GM12801 (cell line): ENCODE data around the gene SLC1A2.

ENCODE experiments used
- TF ChIP-seq, protein P1 (sequence below): IDR thresholded peaks from one replicate; pipeline ENCODE4 v1.5.1; 2011; ENCODE audit warnings: control low read depth; ENCODE audit not compliant: insufficient read length; ENCODE audit errors: extremely low read depth

Gene SLC1A2

GRCh38 chr11:35346472-35347156 is 72.7 kb downstream of the SLC1A2 start:
- TF ChIP-seq, protein P1, sequence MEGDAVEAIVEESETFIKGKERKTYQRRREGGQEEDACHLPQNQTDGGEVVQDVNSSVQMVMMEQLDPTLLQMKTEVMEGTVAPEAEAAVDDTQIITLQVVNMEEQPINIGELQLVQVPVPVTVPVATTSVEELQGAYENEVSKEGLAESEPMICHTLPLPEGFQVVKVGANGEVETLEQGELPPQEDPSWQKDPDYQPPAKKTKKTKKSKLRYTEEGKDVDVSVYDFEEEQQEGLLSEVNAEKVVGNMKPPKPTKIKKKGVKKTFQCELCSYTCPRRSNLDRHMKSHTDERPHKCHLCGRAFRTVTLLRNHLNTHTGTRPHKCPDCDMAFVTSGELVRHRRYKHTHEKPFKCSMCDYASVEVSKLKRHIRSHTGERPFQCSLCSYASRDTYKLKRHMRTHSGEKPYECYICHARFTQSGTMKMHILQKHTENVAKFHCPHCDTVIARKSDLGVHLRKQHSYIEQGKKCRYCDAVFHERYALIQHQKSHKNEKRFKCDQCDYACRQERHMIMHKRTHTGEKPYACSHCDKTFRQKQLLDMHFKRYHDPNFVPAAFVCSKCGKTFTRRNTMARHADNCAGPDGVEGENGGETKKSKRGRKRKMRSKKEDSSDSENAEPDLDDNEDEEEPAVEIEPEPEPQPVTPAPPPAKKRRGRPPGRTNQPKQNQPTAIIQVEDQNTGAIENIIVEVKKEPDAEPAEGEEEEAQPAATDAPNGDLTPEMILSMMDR = no peak

- TF ChIP-seq, protein P1 = no peak
Measured at GRCh38 chr11:35344681-35345574, 74.4 kb downstream of the SLC1A2 start.

- TF ChIP-seq, protein P1 = no peak
Measured at GRCh38 chr11:35343033-35343598, 76.2 kb downstream of the SLC1A2 start.

DNA sequence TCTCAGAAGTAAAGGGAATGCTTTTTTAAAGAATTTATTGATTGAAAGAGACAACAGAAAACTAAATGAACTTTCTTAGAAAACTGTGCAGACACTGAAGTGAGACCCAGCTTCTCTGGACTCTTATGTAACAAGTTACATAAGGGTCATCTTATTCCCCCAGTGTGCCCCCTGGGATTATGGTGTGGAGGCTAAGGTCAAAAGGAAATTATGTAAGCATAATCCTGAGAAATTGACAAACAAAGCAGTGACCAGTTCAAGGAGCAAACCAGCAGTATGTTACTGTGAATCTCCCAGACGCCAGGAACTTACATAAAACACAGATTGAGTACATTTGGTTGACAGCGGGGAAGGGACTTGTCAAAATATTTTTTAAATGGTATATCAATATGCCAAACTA is 78.6 kb downstream of the SLC1A2 start:
- TF ChIP-seq, protein P1 = no peak

- TF ChIP-seq, protein P1 = no peak
Measured at GRCh38 chr11:35340071-35340470, 79.3 kb downstream of the SLC1A2 start.

GRCh38 chr11:35338921-35339320 is 80.4 kb downstream of the SLC1A2 start:
- TF ChIP-seq, protein P1 = no peak

DNA sequence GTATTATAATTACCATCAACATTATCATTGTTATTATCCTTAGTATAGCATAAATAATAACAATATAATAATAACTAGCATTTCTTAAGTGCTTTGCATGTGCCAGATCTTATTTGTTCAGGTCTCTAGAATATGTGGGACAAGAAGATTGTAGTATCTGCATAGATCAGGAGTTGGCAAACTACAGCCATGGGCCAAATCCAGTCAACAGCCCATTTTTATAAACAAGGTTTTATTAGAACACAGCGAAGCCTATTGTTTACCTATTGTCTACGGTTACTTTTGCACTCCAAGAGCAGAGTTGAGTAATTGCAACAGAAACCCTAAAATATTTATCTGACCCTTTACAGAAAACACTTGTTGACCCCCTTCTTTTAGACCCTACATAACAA is 81.4 kb downstream of the SLC1A2 start:
- TF ChIP-seq, protein P1 = no peak
